ENCODE measurements around the gene DCAF11. TPM values are rescaled to one million over a fixed set of nuclear protein-coding genes. Genes with fewer than 3 reads are reported as not detected.
A peak's percentile ranks its signal among the peaks of the same experiment; 100 is the strongest.

The DCAF11 gene
- total and polyA plus RNA-seq, 2 donors (not counting 1 experiment from before 2014, with no cell fraction given): 64.5 to 96.3 TPM

- POLR2A ChIA-PET: interaction anchor here (0.9 to 2.9 kb wide), 13 partner anchors 10 to 174 kb away, joined by 3 to 49 read pairs (median 15); partner anchors contain the start of genes EMC9, IRF9, MDP1 and PCK2
Measured at GRCh38 chr14:24115422-24116127, 998 bp downstream of the DCAF11 start.

More at GRCh38 chr14:24115422-24116127, 998 bp downstream of the DCAF11 start:
- peaks cover 37% of the 10 kb centered on the region for H3K79me2 ChIP-seq (ENCODE audit: control insufficient read depth, insufficient read depth, low read length)
- DNase-seq: no peak
- H3K4me1 Mint-ChIP-seq: peaks cover 26% of the 10 kb centered on the region
- peak overlapping the region; percentile 100 for H3K27ac Mint-ChIP-seq
- peak overlapping the region; percentile 82 for H2AFZ ChIP-seq (ENCODE audit: insufficient read depth, low read depth, low read length, poor library complexity, severe bottlenecking)
- 4% methylated on average over 12 of the region's 14 CpGs for WGBS (ENCODE audit: insufficient coverage)
- no peaks in the 10 kb centered on the region for H3K27me3 ChIP-seq (replicated peaks in 1 of 4; ENCODE audit: control extremely low read depth in 1 of 4, control insufficient read depth in 3 of 4, insufficient read depth in 4 of 4, low read length in 3 of 4)
- intact Hi-C loops (cut with micrococcal nuclease): loop anchor here (1.0 to 10.0 kb wide), 6 partner anchors 56 to 561 kb away; partner anchors contain the start of genes GMPR2, NEDD8, SDR39U1 and THTPA
- no peaks in the 10 kb centered on the region for H3K9me3 ChIP-seq (ENCODE audit: control extremely low read depth in 1 of 3, control insufficient read depth in 2 of 3, insufficient read depth in 1 of 3, low read length in 2 of 3)
- H3K4me1 ChIP-seq (ENCODE audit: control insufficient read depth in 2 of 2, insufficient read depth in 2 of 2, low read length in 2 of 2): peaks cover 17 to 25% of the 10 kb centered on the region in 2 donors
- peak overlapping the region; percentile 93 for H3K4me3 Mint-ChIP-seq
- CTCF ChIA-PET: interaction anchor here (0.8 to 4.1 kb wide), 19 partner anchors 8 to 195 kb away, joined by 3 to 37 read pairs (median 5); partner anchors contain the start of genes CARMIL3, CIDEB, EMC9 and IRF9
- H4K20me1 ChIP-seq (ENCODE audit: control insufficient read depth, insufficient read depth, low read length, poor library complexity, severe bottlenecking): peaks cover 13% of the 10 kb centered on the region
- no peak for ATAC-seq (ENCODE audit: low read depth)
- H3K9me3 Mint-ChIP-seq (ENCODE audit: insufficient read depth): no peaks in the 10 kb centered on the region
- peak overlapping the region; percentile 88 to 99 (median 97) for H3K4me3 ChIP-seq (ENCODE audit: control extremely low read depth in 1 of 5, extremely low read depth in 1 of 5, insufficient read depth in 1 of 5, low read depth in 2 of 5, low read length in 4 of 5)
- no peaks in the 10 kb centered on the region for H3K27me3 Mint-ChIP-seq
- peak overlapping the region; percentile 99 to 100 for H3K27ac ChIP-seq (ENCODE audit: low read length in 2 of 2)
- TF ChIP-seq, protein P1, sequence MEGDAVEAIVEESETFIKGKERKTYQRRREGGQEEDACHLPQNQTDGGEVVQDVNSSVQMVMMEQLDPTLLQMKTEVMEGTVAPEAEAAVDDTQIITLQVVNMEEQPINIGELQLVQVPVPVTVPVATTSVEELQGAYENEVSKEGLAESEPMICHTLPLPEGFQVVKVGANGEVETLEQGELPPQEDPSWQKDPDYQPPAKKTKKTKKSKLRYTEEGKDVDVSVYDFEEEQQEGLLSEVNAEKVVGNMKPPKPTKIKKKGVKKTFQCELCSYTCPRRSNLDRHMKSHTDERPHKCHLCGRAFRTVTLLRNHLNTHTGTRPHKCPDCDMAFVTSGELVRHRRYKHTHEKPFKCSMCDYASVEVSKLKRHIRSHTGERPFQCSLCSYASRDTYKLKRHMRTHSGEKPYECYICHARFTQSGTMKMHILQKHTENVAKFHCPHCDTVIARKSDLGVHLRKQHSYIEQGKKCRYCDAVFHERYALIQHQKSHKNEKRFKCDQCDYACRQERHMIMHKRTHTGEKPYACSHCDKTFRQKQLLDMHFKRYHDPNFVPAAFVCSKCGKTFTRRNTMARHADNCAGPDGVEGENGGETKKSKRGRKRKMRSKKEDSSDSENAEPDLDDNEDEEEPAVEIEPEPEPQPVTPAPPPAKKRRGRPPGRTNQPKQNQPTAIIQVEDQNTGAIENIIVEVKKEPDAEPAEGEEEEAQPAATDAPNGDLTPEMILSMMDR (IDR thresholded peaks at IDR 0.05): no peak
- no peak for TF ChIP-seq EZH2 (IDR thresholded peaks at IDR 0.05; ENCODE audit: borderline replicate concordance, insufficient read depth, low read depth, low read length, poor library complexity, severe bottlenecking)
- peak overlapping the region; percentile 95 for H3K4me2 ChIP-seq (replicated peaks; ENCODE audit: low read depth, low read length, poor library complexity, severe bottlenecking)
- H3K9ac ChIP-seq (ENCODE audit: low read length): peak overlapping the region; percentile 98
- H3K36me3 ChIP-seq (replicated peaks in 1 of 2; ENCODE audit: control extremely low read depth in 1 of 2, control insufficient read depth in 1 of 2, extremely low read depth in 1 of 2, insufficient read depth in 2 of 2, low read length in 1 of 2): peaks cover under 1 to 37% of the 10 kb centered on the region in 2 experiments
